ENCODE results near the gene DNAJC16.

The DNAJC16 gene

GRCh38 chr1:15526490-15527339 is at the start of gene DNAJC16:
TSS of gene DNAJC16 (plus strand) at chr1:15526848. CDS start at chr1:15529106, 2,258 bp downstream.
- TF ChIP-seq ZBTB7A (IDR thresholded peaks at IDR 0.05; ENCODE audit: low read depth), result peak; percentile 56; the same call in 1 of the 2 replicates
- peak; percentile 99 for TF ChIP-seq USF1 (IDR thresholded peaks at IDR 0.05)
- TF ChIP-seq NFIC (IDR thresholded peaks at IDR 0.05), result no peak; the same call in 1 of the 2 replicates
- peak; percentile 55 for TF ChIP-seq TCF12 (IDR thresholded peaks at IDR 0.05; ENCODE audit: low read depth)
- TF ChIP-seq RAD21 (IDR thresholded peaks at IDR 0.05; ENCODE audit: low read depth), result no peak
- peak; percentile 94 for TF ChIP-seq TAF1 (IDR thresholded peaks at IDR 0.05; ENCODE audit: low read depth)
- TF ChIP-seq MAX (IDR thresholded peaks at IDR 0.05), result peak; percentile 90
- no peak for TF ChIP-seq FOXM1 (IDR thresholded peaks at IDR 0.05; ENCODE audit: borderline replicate concordance, low read depth)
- TF ChIP-seq CEBPB (IDR thresholded peaks at IDR 0.05), result no peak; the same call in 1 of the 2 replicates
- TF ChIP-seq EGR1 (IDR thresholded peaks at IDR 0.05), result no peak
- TF ChIP-seq YY1 (IDR thresholded peaks at IDR 0.05; ENCODE audit: low read depth), result peak; percentile 35; the same call in 1 of the 2 replicates
- no peak for TF ChIP-seq CREB1 (IDR thresholded peaks at IDR 0.05; ENCODE audit: low read depth)
- no peak; the same call in 1 of the 2 replicates for TF ChIP-seq TEAD4 (IDR thresholded peaks at IDR 0.05)
- peak; percentile 43; the same call in 1 of the 2 replicates for TF ChIP-seq EP300 (IDR thresholded peaks at IDR 0.05; ENCODE audit: borderline replicate concordance)
- TF ChIP-seq REST (IDR thresholded peaks at IDR 0.05; ENCODE audit: low read depth), result no peak

- TF ChIP-seq CEBPB (IDR thresholded peaks at IDR 0.05) (no peak), TEAD4 (IDR thresholded peaks at IDR 0.05) (no peak), TAF1 (IDR thresholded peaks at IDR 0.05; ENCODE audit: low read depth) (no peak), YY1 (IDR thresholded peaks at IDR 0.05; ENCODE audit: low read depth) (no peak), REST (IDR thresholded peaks at IDR 0.05; ENCODE audit: low read depth) (no peak), EGR1 (IDR thresholded peaks at IDR 0.05) (no peak), CREB1 (IDR thresholded peaks at IDR 0.05; ENCODE audit: low read depth) (no peak), ZBTB7A (IDR thresholded peaks at IDR 0.05; ENCODE audit: low read depth) (no peak), NFIC (IDR thresholded peaks at IDR 0.05) (no peak), MAX (IDR thresholded peaks at IDR 0.05) (no peak), FOXM1 (IDR thresholded peaks at IDR 0.05; ENCODE audit: borderline replicate concordance, low read depth) (no peak), TCF12 (IDR thresholded peaks at IDR 0.05; ENCODE audit: low read depth) (no peak), RAD21 (IDR thresholded peaks at IDR 0.05; ENCODE audit: low read depth) (no peak), EP300 (IDR thresholded peaks at IDR 0.05; ENCODE audit: borderline replicate concordance) (no peak), USF1 (IDR thresholded peaks at IDR 0.05) (no peak)
Measured at GRCh38 chr1:15476927-15477326, 49.7 kb upstream of the DNAJC16 start.

- no peak for TF ChIP-seq YY1 (IDR thresholded peaks at IDR 0.05; ENCODE audit: low read depth)
- no peak for TF ChIP-seq CREB1 (IDR thresholded peaks at IDR 0.05; ENCODE audit: low read depth)
- no peak for TF ChIP-seq USF1 (IDR thresholded peaks at IDR 0.05)
- no peak for TF ChIP-seq NFIC (IDR thresholded peaks at IDR 0.05)
- no peak for TF ChIP-seq ZBTB7A (IDR thresholded peaks at IDR 0.05; ENCODE audit: low read depth)
Measured at GRCh38 chr1:15477646-15478212, 48.9 kb upstream of the DNAJC16 start.

- no peak for TF ChIP-seq MAX (IDR thresholded peaks at IDR 0.05)
- TF ChIP-seq YY1 (IDR thresholded peaks at IDR 0.05; ENCODE audit: low read depth), result no peak
- peak; percentile 32; the same call in 1 of the 2 replicates for TF ChIP-seq CEBPB (IDR thresholded peaks at IDR 0.05)
Measured at GRCh38 chr1:15479654-15480347, 46.8 kb upstream of the DNAJC16 start.

Measured in Ishikawa (cell line).